Measurements from ENCODE around the gene RAB42.

Gene RAB42

GRCh38 chr1:28601696-28602095, 9.6 kb downstream of the RAB42 start:
- Histone ChIP-seq H3K4me2 (ENCODE audit: low read length) (no peak overlapping the region), H3K9me3 (ENCODE audit: insufficient read depth, low read length) (no peaks in the 10 kb centered on the region), H3K79me2 (ENCODE audit: low read length) (no peaks in the 10 kb centered on the region), H3K27ac (ENCODE audit: low read length) (no peak overlapping the region), H3K4me1 (ENCODE audit: low read length) (peaks cover 26% of the 10 kb centered on the region), H3K36me3 (replicated peaks; ENCODE audit: low read depth, low read length) (no peaks in the 10 kb centered on the region), H3K27me3 (ENCODE audit: low read depth, low read length) (no peaks in the 10 kb centered on the region), H3K9ac (ENCODE audit: low read length) (no peak overlapping the region), H3K4me3 (ENCODE audit: low read length) (no peak overlapping the region), H4K20me1 (ENCODE audit: insufficient read depth, low read length) (no peaks in the 10 kb centered on the region), H2AFZ (ENCODE audit: low read depth, low read length) (no peak overlapping the region)
- TF ChIP-seq EZH2phosphoT487 (IDR thresholded peaks at IDR 0.05; ENCODE audit: low read depth) (no peak), CTCF (IDR thresholded peaks at IDR 0.05; ENCODE audit: low read depth, low read length) (no peak)

GRCh38 chr1:28602536-28603439, 10.7 kb downstream of the RAB42 start:
- Histone ChIP-seq H3K4me2 (ENCODE audit: low read length) (no peak overlapping the region), H3K9ac (ENCODE audit: low read length) (no peak overlapping the region), H4K20me1 (ENCODE audit: insufficient read depth, low read length) (no peaks in the 10 kb centered on the region), H3K4me1 (ENCODE audit: low read length) (peaks cover 26% of the 10 kb centered on the region), H3K4me3 (ENCODE audit: low read length) (no peak overlapping the region), H3K27ac (ENCODE audit: low read length) (no peak overlapping the region), H3K27me3 (ENCODE audit: low read depth, low read length) (no peaks in the 10 kb centered on the region), H3K36me3 (replicated peaks; ENCODE audit: low read depth, low read length) (no peaks in the 10 kb centered on the region), H2AFZ (ENCODE audit: low read depth, low read length) (no peak overlapping the region), H3K9me3 (ENCODE audit: insufficient read depth, low read length) (no peaks in the 10 kb centered on the region), H3K79me2 (ENCODE audit: low read length) (no peaks in the 10 kb centered on the region)
- peak; percentile 80 for TF ChIP-seq CTCF (IDR thresholded peaks at IDR 0.05; ENCODE audit: low read depth, low read length)
- TF ChIP-seq EZH2phosphoT487 (IDR thresholded peaks at IDR 0.05; ENCODE audit: low read depth): no peak

- Histone ChIP-seq H3K4me3 (ENCODE audit: low read length) (no peak overlapping the region), H3K36me3 (replicated peaks; ENCODE audit: low read depth, low read length) (no peaks in the 10 kb centered on the region), H3K79me2 (ENCODE audit: low read length) (no peaks in the 10 kb centered on the region), H3K27ac (ENCODE audit: low read length) (no peak overlapping the region), H3K9ac (ENCODE audit: low read length) (no peak overlapping the region), H4K20me1 (ENCODE audit: insufficient read depth, low read length) (no peaks in the 10 kb centered on the region), H3K27me3 (ENCODE audit: low read depth, low read length) (no peaks in the 10 kb centered on the region), H3K4me2 (ENCODE audit: low read length) (no peak overlapping the region), H2AFZ (ENCODE audit: low read depth, low read length) (no peak overlapping the region), H3K4me1 (ENCODE audit: low read length) (peaks cover 17% of the 10 kb centered on the region), H3K9me3 (ENCODE audit: insufficient read depth, low read length) (no peaks in the 10 kb centered on the region)
- TF ChIP-seq CTCF (IDR thresholded peaks at IDR 0.05; ENCODE audit: low read depth, low read length): no peak
- TF ChIP-seq EZH2phosphoT487 (IDR thresholded peaks at IDR 0.05; ENCODE audit: low read depth): no peak
Measured at GRCh38 chr1:28604411-28604810, 12.3 kb downstream of the RAB42 start.

GRCh38 chr1:28604962-28605361, 12.9 kb downstream of the RAB42 start:
- no peaks in the 10 kb centered on the region for H3K36me3 ChIP-seq (replicated peaks; ENCODE audit: low read depth, low read length)
- TF ChIP-seq CTCF (IDR thresholded peaks at IDR 0.05; ENCODE audit: low read depth, low read length) (no peak), EZH2phosphoT487 (IDR thresholded peaks at IDR 0.05; ENCODE audit: low read depth) (no peak)
- no peak overlapping the region for H2AFZ ChIP-seq (ENCODE audit: low read depth, low read length)
- H3K9ac ChIP-seq (ENCODE audit: low read length): no peak overlapping the region
- peaks cover 12% of the 10 kb centered on the region for H3K4me1 ChIP-seq (ENCODE audit: low read length)
- no peaks in the 10 kb centered on the region for H4K20me1 ChIP-seq (ENCODE audit: insufficient read depth, low read length)
- no peak overlapping the region for H3K27ac ChIP-seq (ENCODE audit: low read length)
- H3K9me3 ChIP-seq (ENCODE audit: insufficient read depth, low read length): no peaks in the 10 kb centered on the region
- H3K4me3 ChIP-seq (ENCODE audit: low read length): no peak overlapping the region
- no peaks in the 10 kb centered on the region for H3K79me2 ChIP-seq (ENCODE audit: low read length)
- no peaks in the 10 kb centered on the region for H3K27me3 ChIP-seq (ENCODE audit: low read depth, low read length)
- no peak overlapping the region for H3K4me2 ChIP-seq (ENCODE audit: low read length)
